GM12891 (cell line): ENCODE results near the gene SPRR3.

Experiments
- POLR2A ChIP-seq: IDR thresholded peaks from 2 replicates; pipeline ENCODE4 v1.6.1; 2011; ENCODE audit warnings: low read depth, low read length, control low read depth
- POLR2AphosphoS5 ChIP-seq: IDR thresholded peaks from 2 replicates; pipeline ENCODE4 v1.6.1; 2011; ENCODE audit warnings: low read depth, low read length, control low read depth

DNA sequence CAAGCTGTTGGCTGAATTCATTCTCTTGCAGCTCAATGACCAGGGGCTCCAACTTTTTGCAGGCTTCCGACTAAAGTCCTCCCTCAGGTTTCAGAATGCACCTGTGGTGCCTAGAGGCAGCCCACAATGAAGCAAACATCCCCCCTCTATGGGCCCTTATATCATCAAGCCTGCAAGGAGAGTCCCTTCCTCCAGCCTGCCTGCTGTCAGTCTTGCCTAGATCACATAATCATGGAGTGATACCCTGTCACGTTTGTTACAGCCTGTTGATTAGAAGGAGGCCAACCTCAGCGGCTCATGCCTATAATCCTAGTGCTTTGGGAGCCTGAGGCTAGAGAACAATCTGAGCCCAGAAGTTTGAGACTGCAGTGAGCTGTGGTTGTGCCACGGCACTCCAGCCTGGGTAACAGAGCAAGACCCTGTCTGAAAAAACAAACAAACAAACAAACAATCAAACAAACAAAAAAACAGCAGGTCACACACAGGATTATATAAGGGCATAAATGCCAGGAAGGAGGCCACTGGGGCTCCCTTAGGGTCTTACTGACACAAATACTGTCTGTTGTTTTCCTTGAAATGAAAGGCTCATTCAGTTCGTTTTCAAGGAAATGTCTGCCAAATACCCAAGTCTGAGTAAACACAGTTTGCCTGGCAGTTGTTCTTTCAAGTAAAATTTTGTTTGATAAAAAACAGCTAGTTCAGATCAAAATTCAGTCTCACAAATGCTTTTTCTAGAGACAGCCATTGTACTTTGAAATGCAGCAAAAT lies 4.7 kb upstream of the SPRR3 start:
- TF ChIP-seq POLR2A (no peak), POLR2AphosphoS5 (no peak)
